ENCODE data around the gene FEZF1. TPM values are rescaled to one million over a fixed set of nuclear protein-coding genes. Genes with fewer than 3 reads are reported as not detected.
"Not testable (repeated sequence)": the region's sequence is repeated elsewhere in the genome, so short reads cannot be mapped to it uniquely, and the experiment has no call there.

Gene FEZF1
- total and polyA plus RNA-seq, 2 of the 13 experiments (the other 11 are each of a cell fraction or from before 2014, with no cell fraction given), result not detected

GRCh38 chr7:122289426-122289825 is 15.1 kb downstream of the FEZF1 start (continued):
- TF ChIP-seq ZHX1 (CRISPR knock-in tag; IDR thresholded peaks at IDR 0.05; ENCODE audit: low read depth) (no peak), BRD4 (CRISPR knock-in tag; IDR thresholded peaks at IDR 0.05) (no peak), ZNF276 (CRISPR knock-in tag; IDR thresholded peaks at IDR 0.05; ENCODE audit: low read depth) (no peak), HNRNPUL1 (IDR thresholded peaks at IDR 0.05; ENCODE audit: low read depth, low read length) (no peak), PAWR (CRISPR knock-in tag; IDR thresholded peaks at IDR 0.05; ENCODE audit: borderline replicate concordance) (no peak)

- in situ Hi-C loops (cut with HindIII; ENCODE audit: extremely low pct_ligation_motif_present, low pct_unique_long_range_greater_than_20kb); H3K9me3 ChIP-seq (ENCODE audit: low read length); DNase-seq (ENCODE audit: low spot score); H3K27me3 ChIP-seq (ENCODE audit: control insufficient read depth in 1 of 2, insufficient read depth in 2 of 2, low read length in 2 of 2); H3K36me3 ChIP-seq (replicated peaks in 1 of 2; ENCODE audit: control insufficient read depth in 1 of 2, insufficient read depth in 2 of 2, low read length in 2 of 2); H3K4me1 ChIP-seq (ENCODE audit: insufficient read depth, low read length); POLR2A ChIA-PET; H2AFZ ChIP-seq (ENCODE audit: low read length); H4K20me1 ChIP-seq (ENCODE audit: insufficient read depth, low read length); intact Hi-C loops (cut with micrococcal nuclease; ENCODE audit: unreplicated experiment); H3K79me2 ChIP-seq (ENCODE audit: insufficient read depth, low read length); FAIRE-seq; BruUV-seq (replicated peaks); CTCF ChIA-PET (ENCODE audit: low intra/inter-chr PET ratio, low total read pairs); H3K9ac ChIP-seq (ENCODE audit: insufficient read depth, low read depth, low read length); H3K4me3 ChIP-seq (replicated peaks in 1 of 3; ENCODE audit: insufficient read depth in 1 of 3, low read depth in 2 of 3, low read length in 3 of 3); ATAC-seq; H3K27ac ChIP-seq (ENCODE audit: extremely low read length, insufficient read depth, low read length): not testable (repeated sequence)
- 74% methylated on average over 12 of the region's 24 CpGs for WGBS (ENCODE audit: low lambda C conversion rate)
- TF ChIP-seq CTCF (CRISPR knock-in tag; IDR thresholded peaks at IDR 0.05) (0 out of 2 replicates have a peak, but pooled peaks have one; percentile 13), YY1 (IDR thresholded peaks at IDR 0.05; ENCODE audit: insufficient read depth, insufficient replicate concordance, low read depth, low read length) (peak; percentile 33), ZBTB14 (CRISPR knock-in tag; IDR thresholded peaks at IDR 0.05) (peak; percentile 69)
- H3K4me2 ChIP-seq (ENCODE audit: low read depth, low read length), result peak overlapping the region; percentile 36; the same call in 1 of the 2 replicates
Measured at GRCh38 chr7:122284608-122285007, 19.9 kb downstream of the FEZF1 start.

Measured in HepG2 (cell line).